ENCODE results near the gene DCBLD2. TPM values are rescaled to one million over a fixed set of nuclear protein-coding genes. Genes with fewer than 3 reads are reported as not detected.

Gene DCBLD2
- total RNA-seq, 1 donor from 2014 or later: 33.7 TPM

DNA sequence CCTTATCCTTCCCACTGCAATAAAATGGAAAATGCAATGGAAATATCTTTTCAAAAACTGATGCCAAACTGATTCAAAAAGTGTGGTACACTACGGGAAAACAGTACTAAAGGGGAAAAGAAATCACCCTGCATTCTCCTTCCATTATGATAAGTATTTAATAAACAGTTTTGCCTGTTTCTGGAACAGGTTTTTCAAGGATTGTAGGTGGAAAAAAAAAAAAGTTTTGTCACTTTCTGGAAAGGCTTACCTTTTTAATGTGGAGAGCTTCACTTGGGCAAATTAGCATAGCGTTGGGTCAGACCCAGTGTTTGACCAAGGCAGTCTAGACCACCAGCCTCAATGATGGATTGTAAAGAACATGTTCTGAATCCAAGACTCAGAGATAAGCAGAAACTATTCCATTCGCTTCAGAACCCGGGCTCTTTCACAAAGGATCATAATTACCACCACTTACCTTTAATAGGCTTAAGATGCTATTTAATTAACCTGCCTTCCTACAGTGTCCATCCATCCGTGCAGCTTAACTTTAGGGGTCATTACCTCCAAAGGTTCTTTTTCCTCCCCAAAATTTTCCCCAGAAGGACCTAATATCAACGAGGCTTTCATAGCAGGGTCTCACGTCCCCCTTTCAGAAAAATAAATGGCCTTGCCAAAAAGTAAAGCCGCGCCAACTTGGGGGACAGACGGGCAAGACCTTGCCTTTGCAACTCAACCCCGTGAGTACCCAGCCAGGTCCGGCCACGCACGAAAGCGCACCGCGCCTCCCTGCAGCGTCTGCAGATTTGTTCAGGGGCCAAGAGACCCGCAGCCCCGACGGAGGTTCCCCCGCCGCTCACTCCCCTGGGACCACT is 1.0 kb downstream of the DCBLD2 start:
- no peaks in the 10 kb centered on the region for H3K36me3 ChIP-seq
- H3K9me3 ChIP-seq (replicated peaks): no peaks in the 10 kb centered on the region
- no peak for TF ChIP-seq CTCF (IDR thresholded peaks at IDR 0.05; ENCODE audit: borderline replicate concordance)
- intact Hi-C loops (cut with micrococcal nuclease): no loop called here
- H3K27me3 ChIP-seq (ENCODE audit: low read depth): no peaks in the 10 kb centered on the region
- peak overlapping the region; percentile 98 for H3K4me3 ChIP-seq
- peak overlapping the region; percentile 97 for H3K27ac ChIP-seq (replicated peaks)
- H3K4me1 ChIP-seq: peaks cover 65% of the 10 kb centered on the region
- no peak for DNase-seq

GRCh38 chr3:98897701-98898100 is 3.8 kb downstream of the DCBLD2 start:
- Histone ChIP-seq H3K4me3 (peak overlapping the region; percentile 2), H3K27me3 (ENCODE audit: low read depth) (no peaks in the 10 kb centered on the region), H3K4me1 (peaks cover 89% of the 10 kb centered on the region), H3K9me3 (replicated peaks) (no peaks in the 10 kb centered on the region), H3K27ac (replicated peaks) (no peak overlapping the region), H3K36me3 (no peaks in the 10 kb centered on the region)
- DNase-seq: no peak
- intact Hi-C loops (cut with micrococcal nuclease): no loop called here
- TF ChIP-seq CTCF (IDR thresholded peaks at IDR 0.05; ENCODE audit: borderline replicate concordance): no peak

GRCh38 chr3:98894791-98895576 is 6.5 kb downstream of the DCBLD2 start:
- Histone ChIP-seq H3K27me3 (ENCODE audit: low read depth) (no peaks in the 10 kb centered on the region), H3K4me3 (no peak overlapping the region), H3K9me3 (replicated peaks) (no peaks in the 10 kb centered on the region), H3K36me3 (no peaks in the 10 kb centered on the region), H3K27ac (replicated peaks) (peak overlapping the region; percentile 32), H3K4me1 (peaks cover 93% of the 10 kb centered on the region)
- intact Hi-C loops (cut with micrococcal nuclease): no loop called here
- no peak for DNase-seq
- no peak for TF ChIP-seq CTCF (IDR thresholded peaks at IDR 0.05; ENCODE audit: borderline replicate concordance)

DNA sequence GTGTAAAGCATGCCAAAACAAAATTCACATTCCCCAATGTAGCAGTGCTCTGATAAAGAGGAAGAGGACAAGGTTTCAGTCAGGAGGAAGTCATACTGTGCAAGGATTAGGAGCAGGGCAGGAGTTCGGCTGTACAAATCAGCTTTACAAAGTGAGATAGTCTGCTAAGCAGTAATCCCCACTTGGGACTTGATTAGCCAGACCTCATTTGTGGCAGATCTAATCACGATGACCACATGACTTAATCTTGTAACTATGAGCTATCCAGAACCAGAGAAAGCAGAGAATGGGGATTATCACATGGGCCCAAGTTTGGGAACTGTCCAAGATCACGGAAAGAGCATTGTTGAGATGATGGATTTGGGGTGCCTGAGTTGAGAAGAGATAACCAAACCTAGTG is 7.8 kb downstream of the DCBLD2 start:
- no peak for DNase-seq
- H3K4me1 ChIP-seq: peaks cover 93% of the 10 kb centered on the region
- no peaks in the 10 kb centered on the region for H3K36me3 ChIP-seq
- intact Hi-C loops (cut with micrococcal nuclease): no loop called here
- peak overlapping the region; percentile 32 for H3K27ac ChIP-seq (replicated peaks)
- no peaks in the 10 kb centered on the region for H3K27me3 ChIP-seq (ENCODE audit: low read depth)
- no peaks in the 10 kb centered on the region for H3K9me3 ChIP-seq (replicated peaks)
- no peak overlapping the region for H3K4me3 ChIP-seq
- no peak for TF ChIP-seq CTCF (IDR thresholded peaks at IDR 0.05; ENCODE audit: borderline replicate concordance)

- intact Hi-C loops (cut with micrococcal nuclease): no loop called here
- no peaks in the 10 kb centered on the region for H3K9me3 ChIP-seq (replicated peaks)
- no peaks in the 10 kb centered on the region for H3K36me3 ChIP-seq
- no peak overlapping the region for H3K27ac ChIP-seq (replicated peaks)
- DNase-seq: no peak
- H3K4me1 ChIP-seq: peaks cover 95% of the 10 kb centered on the region
- H3K27me3 ChIP-seq (ENCODE audit: low read depth): no peaks in the 10 kb centered on the region
- no peak overlapping the region for H3K4me3 ChIP-seq
- no peak for TF ChIP-seq CTCF (IDR thresholded peaks at IDR 0.05; ENCODE audit: borderline replicate concordance)
These were observed 9.2 kb downstream of the DCBLD2 start for GRCh38 chr3:98892263-98892662.

Measured in left ventricle myocardium inferior (tissue), 1 donor.